CD8-positive, alpha-beta memory T cell (primary cell): ENCODE data around the gene TCF12. TPM values are rescaled to one million over a fixed set of nuclear protein-coding genes. Genes with fewer than 3 reads are reported as not detected.

Source experiments
- CTCF ChIA-PET: fragments of 350-600 bp; sonication (Branson Sonifier 250); formaldehyde crosslinking; loops from one replicate; lab custom pipeline; 2021; ENCODE audit warnings: antibody characterized with exemption; lab: Charles Lee
- POLR2A ChIA-PET: fragments of 350-600 bp; sonication (Branson Sonifier 250); formaldehyde crosslinking; loops from one replicate; lab custom pipeline; 2021; ENCODE audit warnings: antibody characterized with exemption; lab: Charles Lee
- DNase-seq, 5 donors: peaks; one replicate each; pipeline versions ENCODE4 v3.0.0 to v3.0.0-alpha.2; 2020 to 2022; ENCODE audit warnings: mixed read lengths in 1 of 5
- H3K27ac ChIP-seq: one replicate; pipeline ENCODE4 v1.7.0; 2013; ENCODE audit warnings: low read depth, mild to moderate bottlenecking, low read length, moderate library complexity
- H3K27me3 ChIP-seq: 2 replicates; pipeline ENCODE4 v1.7.0; 2013; ENCODE audit warnings: low read length, mild to moderate bottlenecking; ENCODE audit not compliant: insufficient read depth, poor library complexity, severe bottlenecking
- H3K36me3 ChIP-seq: 2 replicates; pipeline ENCODE4 v1.7.0; 2013; ENCODE audit warnings: mild to moderate bottlenecking, low read length, moderate library complexity; ENCODE audit not compliant: insufficient read depth
- H3K4me1 ChIP-seq: 2 replicates; pipeline ENCODE4 v1.7.0; 2013; ENCODE audit warnings: mild to moderate bottlenecking, low read length, moderate library complexity; ENCODE audit not compliant: insufficient read depth
- H3K4me3 ChIP-seq: 2 replicates; pipeline ENCODE4 v1.7.0; 2013; ENCODE audit warnings: mild to moderate bottlenecking, low read length
- H3K9me3 ChIP-seq: 2 replicates; pipeline ENCODE4 v1.7.0; 2013; ENCODE audit warnings: mild to moderate bottlenecking, low read length
- H3K27ac Mint-ChIP-seq, 8 donors: one replicate each; pipeline ENCODE4 v1.8.0; 2020 to 2021; ENCODE audit warnings: mixed read lengths in 8 of 8, mild to moderate bottlenecking in 6 of 8, inconsistent platforms in 3 of 8, moderate library complexity in 3 of 8
- H3K27me3 Mint-ChIP-seq, 2 donors: one replicate each; pipeline ENCODE4 v1.8.0; 2020 to 2021; ENCODE audit warnings: mixed read lengths in 2 of 2, mild to moderate bottlenecking in 1 of 2, moderate library complexity in 1 of 2
- H3K36me3 Mint-ChIP-seq, 3 donors: one replicate each; pipeline ENCODE4 v1.8.0; 2020 to 2021; ENCODE audit warnings: mixed read lengths in 3 of 3, inconsistent platforms in 1 of 3, mild to moderate bottlenecking in 1 of 3
- H3K4me1 Mint-ChIP-seq, 3 donors: one replicate each; pipeline ENCODE4 v1.8.0; 2020 to 2021; ENCODE audit warnings: mixed read lengths in 3 of 3, inconsistent platforms in 1 of 3, mild to moderate bottlenecking in 1 of 3
- H3K4me3 Mint-ChIP-seq, 7 donors: one replicate each; pipeline ENCODE4 v1.8.0; 2020 to 2021; ENCODE audit warnings: mixed read lengths in 7 of 7, mild to moderate bottlenecking in 6 of 7, moderate library complexity in 4 of 7, inconsistent platforms in 2 of 7
- H3K9me3 Mint-ChIP-seq, 5 donors: one replicate each; pipeline ENCODE4 v1.8.0; 2020 to 2022; ENCODE audit warnings: mixed read lengths in 5 of 5, mild to moderate bottlenecking in 3 of 5, moderate library complexity in 2 of 5, inconsistent platforms in 1 of 5
- polyA plus RNA-seq: library from polyadenylated mRNA; unstranded; fragments of 300-500 nt; fragmentation: Illumina TruSeq; gene quantifications from one replicate; pipeline ENCODE4 v1.2.3, GENCODE V29; 2021
- total RNA-seq, 2 experiments: library from RNA; stranded (reverse); gene quantifications; one replicate each; pipeline ENCODE4 v1.2.3, GENCODE V29; 2021

Gene TCF12
- total and polyA plus RNA-seq, 3 experiments from 2014 or later: 54.3 to 79.2 (median 69.9) TPM

- Mint-ChIP-seq H3K27ac (no peak overlapping the region), H3K27me3 (no peaks in the 10 kb centered on the region), H3K36me3 (peaks cover 0 to 48% (median 14%) of the 10 kb centered on the region in 3 donors), H3K9me3 (no peaks in the 10 kb centered on the region), H3K4me3 (no peak overlapping the region), H3K4me1 (peaks cover 4 to 9% (median 7%) of the 10 kb centered on the region in 3 donors)
- no peak for DNase-seq
- H3K27ac ChIP-seq: no peak overlapping the region
- no peaks in the 10 kb centered on the region for H3K9me3 ChIP-seq
- ChIA-PET CTCF (no interaction called here), POLR2A (no interaction called here)
- H3K4me3 ChIP-seq: no peak overlapping the region
- H3K27me3 ChIP-seq: no peaks in the 10 kb centered on the region
- no peaks in the 10 kb centered on the region for H3K4me1 ChIP-seq
- H3K36me3 ChIP-seq: no peaks in the 10 kb centered on the region
Observed at GRCh38 chr15:57196865-57197264, 278.4 kb downstream of the TCF12 start.

- no peaks in the 10 kb centered on the region for H3K9me3 ChIP-seq
- peaks cover 0 to 38% (median 12%) of the 10 kb centered on the region in 3 donors for H3K36me3 Mint-ChIP-seq
- peaks cover 4 to 10% (median 9%) of the 10 kb centered on the region in 3 donors for H3K4me1 Mint-ChIP-seq
- ChIA-PET POLR2A (interaction anchor here (0.6 kb wide), 1 partner anchor 283 kb away, joined by 3 read pairs; no protein-coding TSS in a partner anchor), CTCF (no interaction called here)
- H3K4me1 ChIP-seq: no peaks in the 10 kb centered on the region
- no peaks in the 10 kb centered on the region for H3K27me3 Mint-ChIP-seq
- no peak overlapping the region for H3K4me3 Mint-ChIP-seq
- H3K36me3 ChIP-seq: no peaks in the 10 kb centered on the region
- H3K9me3 Mint-ChIP-seq: no peaks in the 10 kb centered on the region
- no peaks in the 10 kb centered on the region for H3K27me3 ChIP-seq
- H3K27ac Mint-ChIP-seq: no peak overlapping the region
- DNase-seq: no peak
- no peak overlapping the region for H3K27ac ChIP-seq
- no peak overlapping the region for H3K4me3 ChIP-seq
Observed at GRCh38 chr15:57198131-57198530, 279.7 kb downstream of the TCF12 start.

- CTCF ChIA-PET: no interaction called here
- Mint-ChIP-seq H3K36me3 (peaks cover 0 to 33% (median 8%) of the 10 kb centered on the region in 3 donors), H3K4me1 (peaks cover 3 to 11% (median 9%) of the 10 kb centered on the region in 3 donors)
Observed at GRCh38 chr15:57198654-57199291, 280.3 kb downstream of the TCF12 start.

GRCh38 chr15:57201578-57201977, 283.1 kb downstream of the TCF12 start:
- H3K4me3 ChIP-seq: no peak overlapping the region
- Mint-ChIP-seq H3K4me1 (peaks cover 0 to 11% (median 0%) of the 10 kb centered on the region in 3 donors), H3K4me3 (no peak overlapping the region), H3K27me3 (peaks cover 0 to 1% of the 10 kb centered on the region in 2 donors), H3K9me3 (no peaks in the 10 kb centered on the region), H3K27ac (no peak overlapping the region), H3K36me3 (peaks cover 0 to 23% (median 5%) of the 10 kb centered on the region in 3 donors)
- H3K27me3 ChIP-seq: no peaks in the 10 kb centered on the region
- ChIA-PET POLR2A (no interaction called here), CTCF (no interaction called here)
- H3K9me3 ChIP-seq: no peaks in the 10 kb centered on the region
- no peaks in the 10 kb centered on the region for H3K36me3 ChIP-seq
- no peaks in the 10 kb centered on the region for H3K4me1 ChIP-seq
- DNase-seq: no peak
- no peak overlapping the region for H3K27ac ChIP-seq

More at GRCh38 chr15:57198654-57199291, 280.3 kb downstream of the TCF12 start:
- Mint-ChIP-seq H3K27ac (peak overlapping the region in 3 of 8 donors; percentile 27 to 64 (median 52)), H3K4me3 (no peak overlapping the region), H3K9me3 (no peaks in the 10 kb centered on the region), H3K27me3 (no peaks in the 10 kb centered on the region)
- Histone ChIP-seq H3K4me3 (no peak overlapping the region), H3K4me1 (no peaks in the 10 kb centered on the region), H3K27ac (no peak overlapping the region), H3K9me3 (no peaks in the 10 kb centered on the region), H3K36me3 (no peaks in the 10 kb centered on the region), H3K27me3 (no peaks in the 10 kb centered on the region)
- POLR2A ChIA-PET: no interaction called here
- no peak for DNase-seq

- Mint-ChIP-seq H3K27ac (peak overlapping the region in 1 of 8 donors; percentile 43), H3K36me3 (peaks cover 0 to 6% (median 1%) of the 10 kb centered on the region in 3 donors)
- CTCF ChIA-PET: no interaction called here
Observed at GRCh38 chr15:57203906-57204305, 285.5 kb downstream of the TCF12 start.

GRCh38 chr15:57205027-57205855, 286.8 kb downstream of the TCF12 start:
- Mint-ChIP-seq H3K4me1 (peaks cover 0 to 8% (median 6%) of the 10 kb centered on the region in 3 donors), H3K36me3 (peaks cover 0 to 5% (median 0%) of the 10 kb centered on the region in 3 donors), H3K27ac (no peak overlapping the region), H3K9me3 (no peaks in the 10 kb centered on the region), H3K4me3 (no peak overlapping the region), H3K27me3 (peaks cover 0 to 1% of the 10 kb centered on the region in 2 donors)
- no peak for DNase-seq
- POLR2A ChIA-PET: no interaction called here
- Histone ChIP-seq H3K4me1 (no peaks in the 10 kb centered on the region), H3K27me3 (no peaks in the 10 kb centered on the region), H3K27ac (no peak overlapping the region), H3K36me3 (no peaks in the 10 kb centered on the region), H3K9me3 (no peaks in the 10 kb centered on the region), H3K4me3 (no peak overlapping the region)
- CTCF ChIA-PET: no interaction called here

More at GRCh38 chr15:57203906-57204305, 285.5 kb downstream of the TCF12 start:
- no peak overlapping the region for H3K4me3 Mint-ChIP-seq
- Histone ChIP-seq H3K4me3 (no peak overlapping the region), H3K36me3 (no peaks in the 10 kb centered on the region), H3K9me3 (no peaks in the 10 kb centered on the region), H3K27ac (no peak overlapping the region), H3K4me1 (no peaks in the 10 kb centered on the region), H3K27me3 (no peaks in the 10 kb centered on the region)
- POLR2A ChIA-PET: no interaction called here
- peaks cover 0 to 1% of the 10 kb centered on the region in 2 donors for H3K27me3 Mint-ChIP-seq
- H3K4me1 Mint-ChIP-seq: peaks cover 0 to 9% (median 0%) of the 10 kb centered on the region in 3 donors
- no peak for DNase-seq
- H3K9me3 Mint-ChIP-seq: no peaks in the 10 kb centered on the region

- Histone ChIP-seq H3K4me3 (no peak overlapping the region), H3K36me3 (no peaks in the 10 kb centered on the region), H3K27me3 (no peaks in the 10 kb centered on the region), H3K27ac (no peak overlapping the region), H3K9me3 (no peaks in the 10 kb centered on the region), H3K4me1 (no peaks in the 10 kb centered on the region)
- ChIA-PET CTCF (no interaction called here), POLR2A (no interaction called here)
- no peak for DNase-seq
- Mint-ChIP-seq H3K9me3 (no peaks in the 10 kb centered on the region), H3K4me1 (peaks cover 5 to 11% (median 10%) of the 10 kb centered on the region in 3 donors), H3K36me3 (peaks cover 0 to 5% (median 3%) of the 10 kb centered on the region in 3 donors), H3K27me3 (peaks cover 0 to 1% of the 10 kb centered on the region in 2 donors), H3K4me3 (no peak overlapping the region), H3K27ac (no peak overlapping the region)
Observed at GRCh38 chr15:57205996-57206395, 287.6 kb downstream of the TCF12 start.

- peak in 2 of 5 donors; percentile 4 to 5 for DNase-seq
- no peaks in the 10 kb centered on the region for H3K9me3 Mint-ChIP-seq
- peaks cover 0 to 3% (median 0%) of the 10 kb centered on the region in 3 donors for H3K36me3 Mint-ChIP-seq
- Histone ChIP-seq H3K27me3 (no peaks in the 10 kb centered on the region), H3K4me3 (no peak overlapping the region), H3K27ac (no peak overlapping the region), H3K9me3 (no peaks in the 10 kb centered on the region), H3K4me1 (no peaks in the 10 kb centered on the region), H3K36me3 (no peaks in the 10 kb centered on the region)
- no peaks in the 10 kb centered on the region for H3K27me3 Mint-ChIP-seq
- ChIA-PET CTCF (interaction anchor here (0.6 to 1.7 kb wide), 4 partner anchors 67 to 392 kb away, joined by 3 to 4 read pairs (median 4); no protein-coding TSS in a partner anchor), POLR2A (no interaction called here)
- peak overlapping the region in 1 of 8 donors; percentile 24 for H3K27ac Mint-ChIP-seq
- no peak overlapping the region for H3K4me3 Mint-ChIP-seq
- H3K4me1 Mint-ChIP-seq: peaks cover 13 to 31% (median 25%) of the 10 kb centered on the region in 3 donors
Observed at GRCh38 chr15:57213862-57214261, 295.4 kb downstream of the TCF12 start.
